ENCODE results near the gene LRRC45. TPM values are rescaled to one million over a fixed set of nuclear protein-coding genes. Genes with fewer than 3 reads are reported as not detected.
"Not testable (repeated sequence)": the region's sequence is repeated elsewhere in the genome, so short reads cannot be mapped to it uniquely, and the experiment has no call there.

Gene LRRC45
- total RNA-seq, 2 donors from 2014 or later: 6.1 to 14.2 TPM

GRCh38 chr17:81978524-81979298 lies 44.4 kb upstream of the LRRC45 start:
- Histone ChIP-seq H3K9me3 (no peaks in the 10 kb centered on the region), H3K27ac (no peak overlapping the region), H3K36me3 (no peaks in the 10 kb centered on the region), H3K27me3 (replicated peaks; ENCODE audit: insufficient read depth) (no peaks in the 10 kb centered on the region), H3K4me1 (ENCODE audit: control insufficient read depth in 1 of 2, low read depth in 2 of 2) (peaks cover 12 to 17% of the 10 kb centered on the region in 2 donors), H3K4me3 (peak overlapping the region; percentile 98)
- no peak for ATAC-seq (ENCODE audit: insufficient number of reproducible peaks, low FRiP score, low read depth)
- DNase-seq (ENCODE audit: low spot score): no peak
- TF ChIP-seq CTCF (IDR thresholded peaks at IDR 0.05): no peak

- TF ChIP-seq CTCF (IDR thresholded peaks at IDR 0.05): no peak
- Histone ChIP-seq H3K9me3 (no peaks in the 10 kb centered on the region), H3K4me1 (ENCODE audit: control insufficient read depth in 1 of 2, low read depth in 2 of 2) (peaks cover 12 to 17% of the 10 kb centered on the region in 2 donors), H3K27me3 (replicated peaks; ENCODE audit: insufficient read depth) (no peaks in the 10 kb centered on the region), H3K27ac (no peak overlapping the region), H3K36me3 (peaks cover 11% of the 10 kb centered on the region), H3K4me3 (no peak overlapping the region)
- DNase-seq (ENCODE audit: low spot score): no peak
- ATAC-seq (ENCODE audit: insufficient number of reproducible peaks, low FRiP score, low read depth): no peak
These were observed 43.0 kb upstream of the LRRC45 start for GRCh38 chr17:81980122-81980521.

GRCh38 chr17:81980707-81981343 lies 42.3 kb upstream of the LRRC45 start:
- Histone ChIP-seq H3K4me1 (ENCODE audit: control insufficient read depth in 1 of 2, low read depth in 2 of 2) (peaks cover 12 to 17% of the 10 kb centered on the region in 2 donors), H3K27ac (no peak overlapping the region), H3K36me3 (peaks cover 15% of the 10 kb centered on the region), H3K27me3 (replicated peaks; ENCODE audit: insufficient read depth) (no peaks in the 10 kb centered on the region), H3K9me3 (no peaks in the 10 kb centered on the region), H3K4me3 (no peak overlapping the region)
- ATAC-seq (ENCODE audit: insufficient number of reproducible peaks, low FRiP score, low read depth) (no peak), DNase-seq (ENCODE audit: low spot score) (no peak)
- TF ChIP-seq CTCF (IDR thresholded peaks at IDR 0.05): no peak

GRCh38 chr17:81981511-81981910 lies 41.6 kb upstream of the LRRC45 start:
- not testable (repeated sequence) for ATAC-seq (ENCODE audit: insufficient number of reproducible peaks, low FRiP score, low read depth); DNase-seq (ENCODE audit: low spot score); H3K9me3 ChIP-seq; H3K27ac ChIP-seq; H3K4me3 ChIP-seq; H3K27me3 ChIP-seq (replicated peaks; ENCODE audit: insufficient read depth)
- Histone ChIP-seq H3K36me3 (peaks cover 20% of the 10 kb centered on the region), H3K4me1 (ENCODE audit: control insufficient read depth in 1 of 2, low read depth in 2 of 2) (peaks cover 10 to 15% of the 10 kb centered on the region in 2 donors)

- H3K27ac ChIP-seq: no peak overlapping the region
- H3K36me3 ChIP-seq: peaks cover 20% of the 10 kb centered on the region
- peaks cover 5 to 9% of the 10 kb centered on the region in 2 donors for H3K4me1 ChIP-seq (ENCODE audit: control insufficient read depth in 1 of 2, low read depth in 2 of 2)
- DNase-seq (ENCODE audit: low spot score): no peak
- H3K4me3 ChIP-seq: no peak overlapping the region
- no peaks in the 10 kb centered on the region for H3K9me3 ChIP-seq
- ATAC-seq (ENCODE audit: insufficient number of reproducible peaks, low FRiP score, low read depth): no peak
- H3K27me3 ChIP-seq (replicated peaks; ENCODE audit: insufficient read depth): no peaks in the 10 kb centered on the region
- TF ChIP-seq CTCF (IDR thresholded peaks at IDR 0.05): no peak
These were observed 40.0 kb upstream of the LRRC45 start for GRCh38 chr17:81983011-81983638.
